GM12878 (cell line): Measurements from ENCODE around the gene MAN2B2. TPM values are rescaled to one million over a fixed set of nuclear protein-coding genes. Genes with fewer than 3 reads are reported as not detected.

Experiments
- ATF2 ChIP-seq: IDR thresholded peaks from 2 replicates; pipeline ENCODE4 v1.6.1; 2012; ENCODE audit warnings: low read length, inconsistent platforms
- BCL11A ChIP-seq: IDR thresholded peaks from 2 replicates; pipeline ENCODE4 v1.6.1; 2011; ENCODE audit warnings: low read depth, low read length
- CTCF ChIP-seq, 3 experiments: IDR thresholded peaks in 2 of 3; conservative IDR thresholded peaks in 1 of 3; 2 replicates each; pipeline ENCODE4 v1.5.1; 2011; ENCODE audit warnings: low read depth in 3 of 3, low read length in 3 of 3, mild to moderate bottlenecking in 3 of 3, control low read depth in 2 of 3, moderate library complexity in 2 of 3, inconsistent platforms in 1 of 3, mixed read lengths in 1 of 3; ENCODE audit not compliant: control insufficient read depth in 2 of 3, insufficient read depth in 1 of 3; ENCODE audit errors: extremely low read depth in 1 of 3
- ELK1 ChIP-seq: IDR thresholded peaks from 2 replicates; pipeline ENCODE4 v1.6.1; 2012; ENCODE audit warnings: low read depth, low read length, improper control_type of control experiment
- HDAC6 ChIP-seq: fragments of 200-600 bp; sonication (generic); IDR thresholded peaks from one replicate; pipeline ENCODE4 v1.8.0; 2017; ENCODE audit warnings: antibody characterized with exemption; ENCODE audit not compliant: unreplicated experiment
- HDGF ChIP-seq: fragments of 450-650 bp; IDR thresholded peaks from 2 replicates; pipeline ENCODE4 v1.6.1; 2016; ENCODE audit warnings: antibody characterized with exemption
- KLF5 ChIP-seq: fragments of 450-650 bp; IDR thresholded peaks from 2 replicates; pipeline ENCODE4 v1.6.1; 2014; ENCODE audit warnings: mild to moderate bottlenecking; ENCODE audit not compliant: partially characterized antibody
- MEF2A ChIP-seq: IDR thresholded peaks from 2 replicates; pipeline ENCODE4 v1.6.1; 2011; ENCODE audit warnings: low read depth, mild to moderate bottlenecking, low read length, moderate library complexity; ENCODE audit not compliant: insufficient read depth
- MXI1 ChIP-seq: fragments of 150-350 bp; IDR thresholded peaks from 2 replicates; pipeline ENCODE4 v1.6.1; 2011; ENCODE audit warnings: low read depth, mild to moderate bottlenecking, inconsistent platforms, low read length, improper control_type of control experiment
- NBN ChIP-seq: fragments of 450-650 bp; IDR thresholded peaks from 2 replicates; pipeline ENCODE4 v1.6.1; 2016
- NR2C1 ChIP-seq: fragments of 450-650 bp; IDR thresholded peaks from 2 replicates; pipeline ENCODE4 v1.6.1; 2017; ENCODE audit warnings: antibody characterized with exemption, mild to moderate bottlenecking, moderate library complexity
- PKNOX1 ChIP-seq: fragments of 450-650 bp; IDR thresholded peaks from 2 replicates; pipeline ENCODE4 v1.6.1; 2016; ENCODE audit warnings: mild to moderate bottlenecking
- POLR2A ChIP-seq: IDR thresholded peaks from 2 replicates; pipeline ENCODE4 v1.6.1; 2011; ENCODE audit warnings: low read depth, mild to moderate bottlenecking, low read length
- SMC3 ChIP-seq: IDR thresholded peaks from 2 replicates; pipeline ENCODE4 v1.6.1; 2011; ENCODE audit warnings: low read length, improper control_type of control experiment, borderline replicate concordance
- SP1 ChIP-seq: IDR thresholded peaks from one replicate; pipeline ENCODE4 v1.6.1; 2011; ENCODE audit warnings: low read depth, low read length
- USF1 ChIP-seq: IDR thresholded peaks from 2 replicates; pipeline ENCODE4 v1.6.1; 2011; ENCODE audit warnings: borderline replicate concordance, low read depth, mild to moderate bottlenecking, moderate library complexity, mixed read lengths, low read length; ENCODE audit not compliant: insufficient read depth; ENCODE audit errors: extremely low read length
- ZBTB4 ChIP-seq: fragments of 450-650 bp; formaldehyde crosslinking; IDR thresholded peaks from 2 replicates; pipeline ENCODE4 v1.4.0; 2022; ENCODE audit warnings: mild to moderate bottlenecking, moderate library complexity
- ZNF217 ChIP-seq: fragments of 450-650 bp; IDR thresholded peaks from 2 replicates; pipeline ENCODE4 v1.6.1; 2017; ENCODE audit warnings: antibody characterized with exemption, mild to moderate bottlenecking
- polyA plus RNA-seq, 11 experiments: library from polyadenylated mRNA; depleted of rRNA in 4 of 11; unstranded in 6 of 11; stranded (reverse) in 5 of 11; fragments of >200 nt; fragmentation: Nextera tagmentation in 4 of 11; fragmentation: Illumina TruSeq in 1 of 11; extraction: Ambion mirVana in 4 of 11; extraction: Trizol in 1 of 11; gene quantifications; 1 replicate in 1 of 11; 2 replicates in 10 of 11; pipeline versions ENCODE4 v1.2.1 to v1.2.3, GENCODE V29; 2011 to 2016; ENCODE audit warnings: inconsistent platforms in 2 of 11, missing spikeins in 2 of 11, low read depth in 1 of 11
- total RNA-seq, 4 experiments: library from RNA; depleted of rRNA in 3 of 4; stranded (reverse); fragments of >200 nt in 3 of 4; fragmentation: Illumina TruSeq in 1 of 4; extraction: Trizol in 1 of 4; gene quantifications; 2 replicates each; pipeline versions ENCODE4 v1.2.1 to v1.2.3, GENCODE V29; 2013 to 2021

MAN2B2 gene
- total and polyA plus RNA-seq, 10 of the 15 experiments (the other 5 are each of a cell fraction or from before 2014, with no cell fraction given): 0.47 to 14.5 (median 7.0) TPM

GRCh38 chr4:6640292-6641163 lies 65.5 kb downstream of the MAN2B2 start, which contains the start of gene MRFAP1 (continued):
- peak; percentile 84 for TF ChIP-seq POLR2A
- peak; percentile 55; the same call in 1 of the 2 replicates for TF ChIP-seq MXI1
- TF ChIP-seq PKNOX1: peak; percentile 54; the same call in 1 of the 2 replicates
- TF ChIP-seq USF1: no peak
- 0 out of 2 replicates have a peak, but pooled peaks have one; percentile 11 for TF ChIP-seq MEF2A
- no peak for TF ChIP-seq CTCF (IDR thresholded peaks at IDR 0.05 in 2 of 3, conservative IDR thresholded peaks at IDR 0.05 in 1 of 3; ENCODE audit: control insufficient read depth in 2 of 3, extremely low read depth in 1 of 3, insufficient read depth in 1 of 3, low read depth in 3 of 3, low read length in 3 of 3)
- TF ChIP-seq NBN: peak; percentile 33
- 0 out of 2 replicates have a peak, but pooled peaks have one; percentile 17 for TF ChIP-seq HDGF
- TF ChIP-seq HDAC6: no peak
- no peak for TF ChIP-seq SMC3
- no peak for TF ChIP-seq ELK1
- TF ChIP-seq ZBTB4 (CRISPR knock-in tag): no peak
- no peak for TF ChIP-seq ZNF217
- no peak for TF ChIP-seq NR2C1
- no peak for TF ChIP-seq BCL11A
- TF ChIP-seq SP1: no peak
- TF ChIP-seq KLF5: peak; percentile 76
- TF ChIP-seq ATF2: no peak
